Osteocyte (in vitro differentiated cells): ENCODE results near the gene WFDC5. TPM values are rescaled to one million over a fixed set of nuclear protein-coding genes. Genes with fewer than 3 reads are reported as not detected.
"Not testable (repeated sequence)": the region's sequence is repeated elsewhere in the genome, so short reads cannot be mapped to it uniquely, and the experiment has no call there.

Experiments
- DNase-seq: peaks from one replicate; pipeline ENCODE4 v3.0.0; 2021; ENCODE audit warnings: mixed read lengths; ENCODE audit not compliant: unreplicated experiment; ENCODE audit errors: extremely low spot score
- H3K27ac Mint-ChIP-seq: one replicate; pipeline ENCODE4 v1.8.0; 2021; ENCODE audit warnings: mild to moderate bottlenecking, mixed read lengths; ENCODE audit not compliant: unreplicated experiment
- H3K27me3 Mint-ChIP-seq: one replicate; pipeline ENCODE4 v1.8.0; 2021; ENCODE audit warnings: mixed read lengths; ENCODE audit not compliant: unreplicated experiment
- H3K36me3 Mint-ChIP-seq: one replicate; pipeline ENCODE4 v1.8.0; 2021; ENCODE audit warnings: mixed read lengths; ENCODE audit not compliant: unreplicated experiment
- H3K4me1 Mint-ChIP-seq: one replicate; pipeline ENCODE4 v1.8.0; 2021; ENCODE audit warnings: mixed read lengths; ENCODE audit not compliant: unreplicated experiment
- H3K4me3 Mint-ChIP-seq: one replicate; pipeline ENCODE4 v1.8.0; 2021; ENCODE audit warnings: mild to moderate bottlenecking, moderate library complexity, mixed read lengths; ENCODE audit not compliant: unreplicated experiment
- H3K9me3 Mint-ChIP-seq: one replicate; pipeline ENCODE4 v1.8.0; 2021; ENCODE audit warnings: mixed read lengths; ENCODE audit not compliant: unreplicated experiment
- total RNA-seq: library from RNA; stranded (reverse); gene quantifications from 2 replicates; pipeline ENCODE4 v1.2.1, GENCODE V29; 2021
- TF ChIP-seq, protein P1 (sequence below): fragments of 200-600 bp; sonication (generic); IDR thresholded peaks from 2 replicates; pipeline ENCODE4 v1.5.0; 2021; ENCODE audit warnings: antibody characterized with exemption, mild to moderate bottlenecking, moderate library complexity

WFDC5 gene
- total RNA-seq, 1 donor from 2014 or later = not detected

DNA sequence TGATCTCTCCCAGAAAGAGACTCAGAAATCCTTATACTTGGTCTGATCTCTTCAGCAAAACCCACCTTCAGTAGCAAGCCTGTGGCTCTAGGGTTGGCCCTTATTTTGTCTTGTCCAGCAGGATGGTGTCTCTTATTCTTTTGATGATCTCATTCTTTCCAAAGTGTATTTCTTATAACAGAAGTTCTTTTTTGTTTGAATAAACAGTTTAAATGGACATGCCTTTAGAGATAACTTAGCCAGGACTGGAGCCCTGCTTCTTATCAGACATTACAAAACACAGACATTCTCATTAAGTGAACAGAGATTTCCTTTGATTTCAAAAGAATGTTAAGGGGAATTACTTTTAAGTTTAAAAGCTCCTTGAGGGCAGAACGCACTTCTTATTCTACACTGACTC lies 45.7 kb downstream of the WFDC5 start:
- DNase-seq = no peak
- Mint-ChIP-seq H3K27ac (no peak overlapping the region), H3K4me1 (peaks cover 26% of the 10 kb centered on the region), H3K4me3 (no peak overlapping the region), H3K27me3 (no peaks in the 10 kb centered on the region), H3K9me3 (no peaks in the 10 kb centered on the region), H3K36me3 (peaks cover 11% of the 10 kb centered on the region)
- TF ChIP-seq, protein P1, sequence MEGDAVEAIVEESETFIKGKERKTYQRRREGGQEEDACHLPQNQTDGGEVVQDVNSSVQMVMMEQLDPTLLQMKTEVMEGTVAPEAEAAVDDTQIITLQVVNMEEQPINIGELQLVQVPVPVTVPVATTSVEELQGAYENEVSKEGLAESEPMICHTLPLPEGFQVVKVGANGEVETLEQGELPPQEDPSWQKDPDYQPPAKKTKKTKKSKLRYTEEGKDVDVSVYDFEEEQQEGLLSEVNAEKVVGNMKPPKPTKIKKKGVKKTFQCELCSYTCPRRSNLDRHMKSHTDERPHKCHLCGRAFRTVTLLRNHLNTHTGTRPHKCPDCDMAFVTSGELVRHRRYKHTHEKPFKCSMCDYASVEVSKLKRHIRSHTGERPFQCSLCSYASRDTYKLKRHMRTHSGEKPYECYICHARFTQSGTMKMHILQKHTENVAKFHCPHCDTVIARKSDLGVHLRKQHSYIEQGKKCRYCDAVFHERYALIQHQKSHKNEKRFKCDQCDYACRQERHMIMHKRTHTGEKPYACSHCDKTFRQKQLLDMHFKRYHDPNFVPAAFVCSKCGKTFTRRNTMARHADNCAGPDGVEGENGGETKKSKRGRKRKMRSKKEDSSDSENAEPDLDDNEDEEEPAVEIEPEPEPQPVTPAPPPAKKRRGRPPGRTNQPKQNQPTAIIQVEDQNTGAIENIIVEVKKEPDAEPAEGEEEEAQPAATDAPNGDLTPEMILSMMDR = no peak

DNA sequence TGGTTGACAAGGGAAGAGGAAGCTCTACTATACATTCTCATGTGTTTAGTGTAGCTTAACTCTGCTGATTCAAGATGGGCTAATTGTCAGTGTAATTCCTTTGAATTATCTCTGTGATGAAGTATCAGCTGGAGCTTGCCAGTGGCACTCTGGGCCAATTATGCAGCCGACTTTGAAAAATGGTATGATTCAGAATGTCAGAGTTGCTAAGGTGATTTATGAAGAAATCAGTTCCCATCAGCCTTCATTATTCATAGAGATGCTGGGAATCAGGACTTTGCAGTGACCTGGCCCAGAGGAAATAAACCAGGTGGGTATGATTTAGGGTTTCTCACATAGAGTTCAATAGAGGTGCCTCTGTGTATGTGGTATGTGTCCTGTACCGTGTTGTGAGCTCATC lies 47.4 kb downstream of the WFDC5 start:
- no peak for DNase-seq
- Mint-ChIP-seq H3K36me3 (peaks cover 14% of the 10 kb centered on the region), H3K4me1 (peaks cover 25% of the 10 kb centered on the region), H3K9me3 (no peaks in the 10 kb centered on the region), H3K4me3 (no peak overlapping the region), H3K27ac (no peak overlapping the region), H3K27me3 (no peaks in the 10 kb centered on the region)
- TF ChIP-seq, protein P1 = no peak

DNA sequence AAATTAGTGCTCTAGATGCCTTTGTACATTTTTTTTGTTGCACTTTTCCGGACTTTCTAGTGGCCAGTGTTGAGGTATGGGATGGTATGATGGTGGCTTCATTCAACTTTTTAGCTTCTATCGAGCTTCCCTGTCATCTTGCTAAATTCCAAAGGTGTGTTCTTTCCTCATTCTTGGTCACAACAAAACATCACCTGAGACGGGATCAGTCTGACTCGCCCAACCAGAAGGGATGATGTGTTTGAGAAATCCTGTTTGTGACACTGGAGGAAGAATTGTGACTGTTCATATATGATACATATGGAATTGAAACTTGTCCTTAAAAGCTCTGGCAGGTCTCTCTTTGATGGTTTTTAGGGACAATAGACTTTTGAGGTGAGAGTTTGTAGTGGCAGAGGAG lies 47.9 kb downstream of the WFDC5 start:
- Mint-ChIP-seq H3K4me1 (peaks cover 27% of the 10 kb centered on the region), H3K27me3 (no peaks in the 10 kb centered on the region), H3K4me3 (no peak overlapping the region), H3K27ac (no peak overlapping the region), H3K36me3 (peaks cover 14% of the 10 kb centered on the region), H3K9me3 (no peaks in the 10 kb centered on the region)
- no peak for DNase-seq
- TF ChIP-seq, protein P1 = no peak

DNA sequence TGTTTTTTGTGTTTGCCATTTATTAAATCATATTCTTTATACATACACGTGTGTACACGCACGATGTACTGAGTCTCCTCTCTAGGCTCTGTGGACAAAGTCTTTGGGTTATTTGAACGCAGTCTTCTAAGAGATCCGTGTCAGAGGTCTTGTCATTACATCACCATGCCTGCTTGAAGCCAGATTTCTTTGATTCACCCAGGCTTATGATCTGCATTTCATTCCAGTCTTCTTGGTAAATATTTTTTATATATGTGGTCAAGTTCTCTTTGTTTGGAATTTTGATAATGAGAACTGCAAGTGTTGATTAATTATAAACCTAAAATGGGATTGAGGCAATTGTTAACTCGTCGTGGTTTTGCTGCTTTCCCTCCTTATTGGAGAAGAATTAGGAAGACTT lies 48.6 kb downstream of the WFDC5 start:
- H3K27me3 Mint-ChIP-seq = no peaks in the 10 kb centered on the region
- peaks cover 14% of the 10 kb centered on the region for H3K36me3 Mint-ChIP-seq
- no peak overlapping the region for H3K4me3 Mint-ChIP-seq
- H3K9me3 Mint-ChIP-seq = no peaks in the 10 kb centered on the region
- no peak overlapping the region for H3K27ac Mint-ChIP-seq
- DNase-seq = no peak
- TF ChIP-seq, protein P1 = no peak
- peaks cover 33% of the 10 kb centered on the region for H3K4me1 Mint-ChIP-seq

DNA sequence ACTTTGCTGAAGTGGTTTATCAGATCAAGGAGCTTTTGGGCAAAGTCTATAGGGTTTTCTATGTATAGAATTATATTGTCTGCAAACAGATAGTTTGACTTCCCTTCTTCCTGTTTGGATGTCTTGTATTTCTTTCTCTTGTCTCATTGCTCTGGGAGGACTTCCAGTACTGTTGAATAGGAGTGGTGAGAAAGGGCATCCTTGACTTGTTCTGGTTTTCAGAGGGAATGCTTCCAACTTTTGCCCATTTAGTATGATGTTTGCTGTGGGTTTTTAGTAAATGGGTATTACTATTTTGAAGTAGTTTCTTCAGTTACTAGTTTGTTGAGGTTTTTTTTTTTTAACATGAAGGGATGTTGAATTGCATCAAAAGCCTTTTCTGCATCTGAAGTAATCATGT lies 50.2 kb downstream of the WFDC5 start:
- H3K9me3 Mint-ChIP-seq = no peaks in the 10 kb centered on the region
- peaks cover 44% of the 10 kb centered on the region for H3K4me1 Mint-ChIP-seq
- no peak overlapping the region for H3K4me3 Mint-ChIP-seq

DNA sequence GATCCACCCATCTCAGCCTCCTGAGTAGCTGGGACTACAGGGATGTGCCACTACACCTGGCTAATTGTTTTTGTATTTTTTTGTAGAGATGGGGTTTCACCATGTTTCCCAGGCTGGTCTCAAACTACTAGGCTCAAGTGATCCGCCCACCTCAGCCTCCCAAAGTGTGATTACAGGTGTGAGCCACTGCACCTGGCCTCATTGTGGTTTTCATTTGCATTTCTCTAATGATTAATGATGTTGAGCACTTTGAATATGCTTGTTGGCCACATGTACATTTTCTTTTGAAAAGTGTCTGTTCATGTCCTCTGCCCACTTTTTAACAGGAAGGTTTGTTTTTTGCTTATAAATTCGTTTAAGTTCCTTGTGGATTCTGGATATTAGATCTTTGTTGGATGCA lies 51.9 kb downstream of the WFDC5 start:
- not testable (repeated sequence) for H3K36me3 Mint-ChIP-seq, H3K27ac Mint-ChIP-seq, H3K9me3 Mint-ChIP-seq, DNase-seq, H3K4me3 Mint-ChIP-seq, H3K27me3 Mint-ChIP-seq
- peaks cover 54% of the 10 kb centered on the region for H3K4me1 Mint-ChIP-seq

More for the DNA sequence above, 50.2 kb downstream of the WFDC5 start:
- Mint-ChIP-seq H3K27me3 (no peaks in the 10 kb centered on the region), H3K27ac (peak overlapping the region; percentile 13), H3K36me3 (peaks cover 10% of the 10 kb centered on the region)
- DNase-seq = no peak
- TF ChIP-seq, protein P1 = no peak
